ENCODE data around the gene KCNG2.

DNA sequence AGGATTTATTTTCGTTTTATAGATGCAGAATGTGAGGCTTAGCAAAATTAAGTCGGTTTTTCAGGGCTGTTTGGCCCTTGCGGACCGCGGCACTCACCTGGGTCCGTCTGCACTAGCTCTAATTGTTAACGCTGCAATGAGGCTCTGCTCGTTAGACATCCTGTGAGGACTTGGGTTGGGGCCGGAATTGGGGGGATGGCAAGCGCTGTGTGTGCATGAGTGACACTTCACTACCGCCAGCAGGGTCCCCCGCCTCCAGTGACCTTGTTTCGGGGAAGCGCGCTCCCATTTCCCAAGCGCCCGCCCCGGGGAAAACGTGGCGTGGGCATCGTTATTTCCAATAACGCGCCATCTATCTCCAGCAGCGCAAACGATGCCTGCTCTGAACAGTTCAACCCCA, 54.2 kb downstream of the KCNG2 start:
- TF ChIP-seq, protein P1, sequence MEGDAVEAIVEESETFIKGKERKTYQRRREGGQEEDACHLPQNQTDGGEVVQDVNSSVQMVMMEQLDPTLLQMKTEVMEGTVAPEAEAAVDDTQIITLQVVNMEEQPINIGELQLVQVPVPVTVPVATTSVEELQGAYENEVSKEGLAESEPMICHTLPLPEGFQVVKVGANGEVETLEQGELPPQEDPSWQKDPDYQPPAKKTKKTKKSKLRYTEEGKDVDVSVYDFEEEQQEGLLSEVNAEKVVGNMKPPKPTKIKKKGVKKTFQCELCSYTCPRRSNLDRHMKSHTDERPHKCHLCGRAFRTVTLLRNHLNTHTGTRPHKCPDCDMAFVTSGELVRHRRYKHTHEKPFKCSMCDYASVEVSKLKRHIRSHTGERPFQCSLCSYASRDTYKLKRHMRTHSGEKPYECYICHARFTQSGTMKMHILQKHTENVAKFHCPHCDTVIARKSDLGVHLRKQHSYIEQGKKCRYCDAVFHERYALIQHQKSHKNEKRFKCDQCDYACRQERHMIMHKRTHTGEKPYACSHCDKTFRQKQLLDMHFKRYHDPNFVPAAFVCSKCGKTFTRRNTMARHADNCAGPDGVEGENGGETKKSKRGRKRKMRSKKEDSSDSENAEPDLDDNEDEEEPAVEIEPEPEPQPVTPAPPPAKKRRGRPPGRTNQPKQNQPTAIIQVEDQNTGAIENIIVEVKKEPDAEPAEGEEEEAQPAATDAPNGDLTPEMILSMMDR (IDR thresholded peaks at IDR 0.05; ENCODE audit: low read depth, low read length) = no peak
- no peak for TF ChIP-seq EZH2phosphoT487 (IDR thresholded peaks at IDR 0.05; ENCODE audit: low read depth)
